Body of pancreas (tissue), 4 donors: ENCODE data around the gene SLC5A10.

Experiments used
- CTCF ChIP-seq, 7 experiments: fragments of 450-650 bp in 4 of 7; fragments of 200-600 bp in 3 of 7; sonication (generic) in 3 of 7; IDR thresholded peaks; one replicate each; pipeline ENCODE4 v1.5.1; 2016 to 2019; ENCODE audit warnings: antibody characterized with exemption in 7 of 7
- POLR2A ChIP-seq, 3 donors: fragments of 450-650 bp; IDR thresholded peaks; one replicate each; pipeline ENCODE4 v1.6.1; 2016; ENCODE audit warnings: antibody characterized with exemption in 3 of 3, mild to moderate bottlenecking in 2 of 3

GRCh38 chr17:18996458-18996857 is 44.5 kb downstream of the SLC5A10 start:
- no peak for TF ChIP-seq CTCF (IDR thresholded peaks at IDR 0.05)
- no peak for TF ChIP-seq POLR2A (IDR thresholded peaks at IDR 0.05)
